NK-92 treated with Interleukin-12 subunit alpha and Interleukin-12 subunit beta, amount 100 ng/mL, for 24 hours (cell line): ENCODE results near the gene NOS2.

Experiments used
- DNase-seq: peaks from one replicate; lab custom pipeline; 2025; lab: John Stamatoyannopoulos, UW

NOS2 gene

DNA sequence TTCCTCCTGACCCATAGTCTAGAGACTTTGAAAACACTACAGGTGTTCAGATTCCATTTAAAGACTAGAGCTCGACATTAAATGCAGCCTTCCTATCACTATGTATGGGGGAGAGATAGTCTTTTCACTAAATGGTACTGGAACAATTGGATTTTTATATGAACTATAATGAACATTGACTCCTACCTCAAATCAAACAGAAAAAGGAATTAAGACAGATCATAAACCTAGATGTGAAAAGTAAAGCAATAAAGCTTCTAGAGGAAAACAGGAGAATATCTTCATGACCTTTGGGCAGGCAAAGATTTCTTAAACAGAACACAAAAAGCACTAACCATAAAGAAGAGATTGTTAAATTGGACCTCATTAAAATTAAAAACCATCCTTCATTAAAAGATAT is 18.8 kb upstream of the NOS2 start:
- no peak for DNase-seq

DNA sequence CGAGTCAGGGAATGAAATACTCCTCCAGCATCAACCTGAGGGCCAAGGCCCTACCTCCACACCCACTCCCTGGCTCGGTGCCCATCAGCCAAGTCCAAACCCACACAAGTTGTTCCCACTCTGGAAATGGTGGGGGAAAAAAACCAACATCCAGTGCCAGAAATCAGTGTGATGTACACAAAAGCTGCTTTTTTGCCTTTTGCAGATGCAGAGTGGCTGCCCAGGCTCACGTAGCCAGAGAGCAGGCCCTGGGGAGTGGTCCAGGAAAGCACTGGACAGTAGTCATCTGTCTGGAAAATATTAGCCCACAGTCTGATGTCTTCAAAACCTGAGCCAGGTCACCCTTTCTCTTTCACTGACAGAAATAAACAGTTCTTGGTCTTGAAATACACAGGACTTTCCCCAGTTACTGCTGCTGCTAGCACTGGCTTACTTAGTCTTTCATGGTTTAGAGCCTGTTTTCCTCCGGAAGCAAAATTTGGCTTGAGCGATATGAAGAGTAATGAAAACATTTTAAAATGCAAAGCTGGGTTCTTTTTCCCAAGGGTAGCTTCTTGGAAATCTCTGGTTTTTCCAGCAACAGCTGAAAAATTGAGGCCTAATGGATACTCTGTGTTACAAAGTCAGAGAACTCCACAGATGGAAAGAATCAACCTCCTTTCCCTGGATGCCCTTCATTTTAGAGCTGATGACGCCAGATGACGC is 18.2 kb upstream of the NOS2 start:
- DNase-seq = no peak

DNA sequence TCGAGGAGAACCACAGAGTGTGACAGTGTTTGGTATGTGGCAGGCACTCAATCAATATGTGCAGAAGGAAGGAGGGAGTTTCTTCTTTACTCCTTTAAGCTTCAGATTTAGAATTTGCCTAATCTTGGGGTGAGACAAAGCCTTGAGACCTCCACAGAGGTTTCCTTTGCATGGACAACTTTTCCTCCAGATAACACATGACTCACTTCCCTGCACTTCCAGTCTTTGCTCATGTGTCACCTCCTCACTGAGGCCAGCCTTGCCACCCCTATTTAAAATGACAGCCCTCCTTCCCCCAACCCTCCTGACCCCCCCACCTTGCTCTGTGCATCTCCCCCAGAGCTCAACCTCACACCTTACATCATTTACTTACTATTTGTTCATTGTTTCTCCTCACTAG is 17.4 kb upstream of the NOS2 start:
- DNase-seq = no peak

DNA sequence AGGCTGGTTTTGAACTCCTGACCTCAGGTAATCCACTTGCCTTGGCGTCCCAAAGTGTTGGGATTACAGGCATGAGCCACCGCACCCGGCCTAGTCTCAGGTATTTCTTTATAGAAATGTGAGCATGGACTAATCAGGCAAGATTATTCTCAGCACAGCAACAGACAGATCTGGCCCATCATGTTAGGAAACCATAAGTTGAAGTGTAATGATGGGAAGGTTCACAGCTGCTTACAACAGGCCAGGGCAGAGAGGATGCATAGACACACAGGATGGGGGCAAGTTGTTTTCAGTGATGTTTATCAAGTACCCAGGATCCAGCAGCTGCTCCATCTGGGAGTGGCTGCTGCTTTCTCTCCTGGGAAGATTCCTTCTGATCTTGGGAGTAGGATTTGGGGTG is 16.6 kb upstream of the NOS2 start:
- no peak for DNase-seq

DNA sequence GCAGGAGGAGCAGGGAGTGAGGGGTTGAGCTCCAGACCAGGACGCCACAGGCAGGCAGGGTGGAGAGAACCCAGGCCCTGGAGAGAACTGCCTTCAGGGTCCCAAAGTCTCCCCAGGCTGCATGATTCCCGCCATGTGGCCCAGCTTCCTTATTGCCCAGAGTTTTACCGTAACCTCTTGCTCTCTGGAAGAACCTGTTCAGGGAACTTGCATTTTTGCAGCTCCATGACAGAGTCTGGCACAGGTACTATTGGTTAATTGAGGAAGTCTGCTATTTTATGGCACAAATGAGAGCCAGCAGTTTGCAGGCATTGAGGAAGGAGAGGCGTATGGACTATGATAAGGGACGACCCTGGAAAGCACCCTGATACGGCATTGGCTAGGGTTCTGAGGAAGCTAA is 11.6 kb upstream of the NOS2 start:
- DNase-seq = no peak

DNA sequence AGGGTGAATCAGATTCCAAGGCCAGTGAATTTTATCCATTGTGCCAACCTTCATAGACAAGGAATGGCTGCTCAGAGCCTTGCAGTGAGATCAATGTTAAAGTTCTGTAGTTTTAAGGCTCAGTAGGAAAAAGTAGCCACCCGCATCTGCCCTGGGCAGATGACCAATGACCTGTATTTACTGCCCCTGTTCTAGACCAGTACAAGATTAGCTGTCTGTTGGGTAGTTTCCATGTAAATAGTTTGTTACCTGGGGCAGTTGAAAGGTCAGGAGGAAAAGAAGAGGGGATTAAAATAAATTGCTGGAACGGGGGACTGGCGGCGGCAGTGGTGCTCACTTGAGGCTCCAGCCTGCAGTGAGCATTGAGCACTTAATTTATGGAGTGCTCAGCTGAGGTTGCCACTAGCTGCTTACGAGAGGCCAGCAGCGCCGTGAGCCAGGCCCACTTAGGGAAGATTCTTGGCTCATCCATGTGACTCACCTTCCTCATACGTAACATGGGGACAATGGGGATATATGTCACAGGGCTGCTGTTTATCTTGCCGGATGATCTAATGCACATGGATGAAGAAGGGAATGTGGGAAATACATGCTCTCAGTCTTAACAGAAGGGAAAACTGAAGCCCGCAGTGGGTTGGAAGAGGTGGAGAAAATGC is 10.7 kb upstream of the NOS2 start:
- DNase-seq = no peak

DNA sequence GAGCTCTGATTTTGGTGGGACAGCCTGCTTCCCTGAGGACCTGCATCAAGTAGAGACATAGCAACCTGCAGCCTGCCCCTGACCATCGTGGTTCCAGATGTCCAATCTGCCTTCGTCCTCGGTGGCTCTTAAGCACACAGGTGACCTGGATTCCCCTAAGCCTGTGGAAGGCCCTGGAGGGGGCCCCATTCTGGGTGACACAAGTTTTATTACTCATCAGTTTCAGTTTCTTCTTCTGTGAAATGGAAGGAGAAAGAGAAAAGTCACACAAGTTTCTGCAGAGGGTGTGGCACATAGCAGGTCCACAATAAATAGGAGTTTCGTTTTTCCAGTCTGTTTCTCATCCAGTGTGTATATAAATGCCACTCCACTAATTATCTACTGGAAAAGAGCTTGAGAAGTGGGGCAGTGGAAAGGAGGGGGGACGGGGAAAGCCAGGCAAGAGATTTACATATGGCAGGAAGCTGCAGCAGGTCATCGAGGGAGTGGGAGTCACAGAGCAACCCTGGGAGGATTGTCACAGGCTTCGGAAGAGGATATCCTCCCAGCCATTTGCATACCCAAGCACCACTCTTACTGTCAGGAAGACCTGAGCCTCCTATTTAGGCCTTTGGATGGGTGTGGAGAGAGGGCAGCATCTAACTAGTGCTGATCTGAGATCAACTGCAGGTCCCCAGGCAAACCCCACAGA is 10.0 kb upstream of the NOS2 start:
- DNase-seq = no peak

DNA sequence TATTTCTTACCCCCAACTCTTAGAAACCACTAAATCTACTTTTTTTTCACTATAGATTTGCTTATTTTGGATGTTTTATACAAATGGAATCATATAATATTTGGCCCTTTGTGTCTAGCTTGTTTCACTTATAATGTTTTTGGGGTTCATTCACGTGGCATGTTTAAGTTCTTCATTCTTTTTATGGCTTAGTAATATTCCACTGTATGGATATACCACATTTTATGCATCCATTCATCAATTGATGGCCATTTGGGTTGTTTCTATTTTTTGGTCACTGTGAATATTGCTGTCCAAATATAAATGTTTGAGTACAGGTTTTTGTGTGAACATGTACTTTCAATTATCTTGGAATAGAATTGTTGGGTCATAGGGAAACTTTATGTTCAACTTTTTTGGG is 9.2 kb upstream of the NOS2 start:
- no peak for DNase-seq

DNA sequence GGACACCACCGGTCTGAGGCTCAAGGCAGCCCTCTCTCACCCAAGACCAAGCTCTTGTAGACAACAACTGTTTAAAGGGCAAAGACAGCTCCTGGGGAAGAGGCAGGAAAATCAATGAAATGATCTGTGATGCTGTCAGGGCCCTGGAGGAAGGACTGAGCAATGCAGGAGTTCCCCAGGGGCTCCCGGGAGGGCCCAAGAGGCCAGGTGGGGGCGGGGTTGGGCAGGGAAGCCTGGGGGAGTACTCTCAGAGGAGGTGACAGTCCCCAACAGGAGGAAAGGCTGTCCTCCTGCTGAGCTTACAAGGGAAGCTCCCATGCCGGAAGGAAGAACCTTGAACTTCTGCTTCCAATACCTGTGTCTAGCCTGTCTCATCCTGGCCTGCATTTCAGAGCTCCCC is 8.3 kb upstream of the NOS2 start:
- DNase-seq = no peak

DNA sequence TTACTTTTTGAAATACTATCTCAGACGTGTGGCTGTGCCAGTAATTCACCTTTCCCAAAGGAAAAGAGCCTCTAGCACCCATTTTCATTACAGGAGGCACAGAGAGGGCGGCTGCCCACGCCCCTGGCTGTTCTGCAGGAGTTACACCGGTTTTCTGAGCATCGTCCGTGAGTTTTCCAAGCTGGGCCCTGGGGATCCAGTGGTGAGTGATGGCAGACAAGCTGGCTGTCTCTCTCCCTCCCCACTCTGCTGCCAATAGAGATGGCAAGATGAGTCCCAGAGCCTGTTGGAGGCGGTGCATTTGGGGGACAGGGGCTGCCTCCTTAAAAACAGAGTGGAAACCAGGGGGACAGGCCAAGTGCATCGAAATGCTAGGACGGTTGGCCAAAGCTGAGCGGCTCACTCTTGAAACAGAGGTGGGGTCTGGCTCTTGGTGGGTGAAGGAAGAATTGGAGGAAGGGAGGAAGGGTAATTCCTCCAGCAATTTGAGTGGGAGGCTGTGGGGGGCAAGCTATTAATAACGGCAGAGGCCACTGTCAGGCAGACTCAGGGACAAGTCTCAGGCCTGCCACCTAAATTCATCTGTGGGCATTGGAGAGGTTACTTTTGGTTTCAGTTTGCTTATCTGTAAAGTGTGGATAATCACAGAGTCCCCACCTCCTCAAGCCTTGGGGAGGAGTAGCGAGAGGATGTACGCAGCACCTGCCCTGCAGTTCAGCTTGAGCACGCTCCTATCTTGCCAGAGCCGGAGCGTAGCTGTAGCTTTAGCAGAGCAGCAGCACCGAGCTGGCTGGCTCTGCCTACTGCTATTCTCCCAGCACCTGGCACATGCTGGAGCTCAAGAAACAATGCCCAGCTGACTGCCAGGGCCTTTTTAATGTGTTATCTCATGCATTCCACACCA is 7.5 kb upstream of the NOS2 start:
- DNase-seq = no peak

DNA sequence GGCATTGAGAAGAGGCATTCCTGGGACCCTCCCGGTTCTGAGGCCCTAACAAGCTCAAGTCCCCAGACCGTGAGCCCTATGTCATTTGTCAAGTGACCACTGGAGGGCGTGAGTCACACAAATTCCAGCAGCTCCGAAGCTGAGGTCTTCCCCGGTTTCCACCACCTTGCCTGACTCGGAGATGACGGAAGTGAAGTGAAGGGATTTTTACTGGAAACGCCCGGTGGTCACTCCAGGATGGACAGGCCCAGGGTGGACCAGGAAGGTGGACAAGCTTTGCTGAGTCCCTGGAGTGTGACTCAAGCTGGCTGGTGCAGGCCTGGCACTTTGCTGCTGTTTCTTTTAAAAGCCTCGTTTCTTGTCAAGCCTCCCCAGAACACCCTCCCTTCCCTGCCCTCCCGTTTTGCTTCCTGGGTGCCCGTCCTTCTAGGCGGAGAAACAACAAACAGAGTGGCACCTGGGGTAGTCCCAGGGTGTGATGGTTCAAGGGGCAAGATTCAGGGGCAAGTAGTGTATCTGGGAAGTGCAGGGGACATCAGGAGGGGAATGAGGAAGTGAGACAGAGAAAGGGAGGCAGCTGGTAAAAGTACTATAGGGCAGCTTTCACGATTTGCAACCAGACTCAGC is 5.3 kb upstream of the NOS2 start:
- DNase-seq = peak; percentile 50

DNA sequence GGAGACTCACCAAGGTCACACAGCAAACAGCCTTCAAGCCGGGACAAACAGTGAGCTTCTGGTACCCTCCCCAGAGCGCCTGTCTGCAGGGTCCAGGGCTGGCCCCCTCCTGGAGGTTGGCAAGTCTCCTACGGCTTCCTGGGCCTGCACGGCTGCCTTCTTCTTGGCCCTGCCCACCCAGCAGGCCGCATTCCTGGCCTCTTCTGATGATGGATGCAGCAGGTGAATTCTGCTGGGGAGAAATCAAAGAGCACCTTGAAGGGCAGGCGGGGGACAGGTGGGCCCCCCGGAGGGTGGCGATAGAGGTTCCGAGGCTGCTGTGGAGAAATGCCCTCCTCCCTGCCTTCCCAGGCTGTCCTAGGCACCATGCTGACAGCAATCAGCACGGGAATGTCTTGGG is 3.8 kb upstream of the NOS2 start:
- DNase-seq = no peak

DNA sequence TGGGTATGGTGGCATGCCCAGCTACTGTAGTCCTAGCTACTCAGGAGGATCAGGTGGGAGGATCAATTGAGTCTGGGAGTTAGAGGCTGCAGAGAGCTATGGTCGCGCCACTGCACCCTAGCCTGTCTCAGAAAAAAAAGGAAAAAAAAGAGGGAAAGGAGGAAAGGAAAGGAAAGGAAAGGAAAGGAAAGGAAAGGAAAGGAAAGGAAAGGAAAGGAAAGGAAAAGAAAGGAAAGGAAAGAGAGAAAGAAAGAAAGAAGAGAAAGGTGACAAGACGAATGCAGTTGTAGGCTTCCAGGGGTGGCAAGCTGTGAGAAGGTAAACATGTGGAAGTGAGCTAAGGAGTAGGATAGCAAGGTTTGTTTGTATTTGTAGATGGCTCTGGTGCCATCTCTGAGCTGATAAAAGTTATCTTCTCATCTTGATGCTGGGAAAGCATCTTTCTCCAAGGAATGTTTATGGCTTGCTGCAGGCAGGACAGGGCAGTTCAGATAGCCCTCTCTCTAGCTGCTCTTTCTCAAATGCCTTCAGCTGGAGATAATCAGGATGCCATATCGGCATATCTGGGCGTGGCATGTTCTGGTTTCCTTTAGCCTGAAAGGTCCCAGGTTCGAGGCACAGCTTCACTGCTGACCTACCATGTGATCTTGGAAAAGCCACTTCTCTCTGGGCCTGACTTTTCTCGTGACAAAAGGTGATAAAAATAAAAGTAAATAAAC is 2.8 kb upstream of the NOS2 start:
- no peak for DNase-seq

DNA sequence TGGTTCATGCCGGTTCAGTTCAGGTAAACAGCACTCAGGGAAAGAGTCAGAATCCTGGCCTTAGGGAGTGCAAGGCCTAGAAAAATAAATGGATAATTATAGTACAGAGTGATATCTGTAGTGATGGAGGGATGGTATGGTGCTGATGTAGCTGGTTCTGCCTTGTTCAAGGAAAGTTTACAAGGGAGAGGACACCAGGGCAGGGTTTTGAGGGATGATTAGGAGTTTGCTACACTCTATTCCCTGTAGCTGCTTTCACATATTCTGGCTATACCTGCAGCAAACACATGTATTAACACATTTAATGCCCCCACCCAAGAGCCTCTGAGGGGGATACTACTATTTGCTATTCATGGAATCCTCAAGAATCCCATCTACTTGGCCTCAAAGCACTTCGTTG is 1.7 kb upstream of the NOS2 start:
- no peak for DNase-seq

DNA sequence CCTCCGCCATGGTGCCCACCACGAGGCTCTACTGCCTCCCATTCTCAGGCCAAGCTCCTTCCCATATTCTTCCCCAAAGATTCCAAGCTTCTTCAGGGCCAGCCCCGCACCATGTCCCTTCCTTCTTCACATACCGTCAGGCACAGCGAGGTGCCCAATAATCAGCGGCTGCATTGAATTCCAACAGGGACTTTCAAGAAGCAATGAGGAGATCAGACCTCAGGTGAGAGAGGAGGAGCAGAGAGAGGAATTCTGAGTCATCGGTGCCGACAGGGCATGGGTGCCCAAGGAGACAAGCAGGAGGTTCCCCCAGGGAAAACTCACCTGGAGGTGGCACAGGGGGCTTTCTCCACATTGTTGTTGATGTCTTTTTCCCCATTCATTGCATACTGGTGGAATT is 2.0 kb downstream of the NOS2 start:
- DNase-seq = no peak

DNA sequence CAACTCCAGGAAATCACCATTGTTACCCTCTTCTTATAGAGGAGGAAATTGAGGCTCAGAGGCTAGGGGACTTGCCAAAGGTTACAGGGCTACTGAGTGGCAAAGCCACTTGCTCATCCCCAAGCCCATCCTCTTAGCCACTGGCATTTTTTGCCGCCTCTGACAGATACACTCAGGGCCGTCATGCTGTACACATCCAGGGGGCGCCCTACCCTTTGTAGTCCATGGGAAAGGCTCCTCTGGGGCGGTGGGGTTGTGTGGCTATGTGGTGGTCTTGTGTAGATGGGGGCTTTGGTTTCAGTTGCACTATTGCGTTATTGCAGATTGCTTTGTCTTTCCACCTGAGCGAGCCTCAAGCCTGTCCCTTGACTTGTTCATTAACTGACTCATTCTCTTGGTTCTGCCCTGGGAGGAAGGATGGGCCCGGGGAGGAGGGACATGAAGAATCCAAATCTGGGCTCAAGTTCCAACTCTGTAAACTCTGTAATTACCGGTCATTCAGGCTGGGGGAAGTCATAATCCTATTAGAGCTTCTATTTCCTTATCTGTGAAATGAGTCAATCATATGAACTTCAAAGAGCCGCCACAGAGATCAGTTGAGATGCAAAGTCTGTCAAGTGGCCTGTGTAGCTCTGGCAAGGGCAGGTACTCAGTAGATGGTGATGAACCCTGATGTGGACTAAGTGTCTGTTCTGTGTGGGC is 2.8 kb downstream of the NOS2 start:
- DNase-seq = no peak

DNA sequence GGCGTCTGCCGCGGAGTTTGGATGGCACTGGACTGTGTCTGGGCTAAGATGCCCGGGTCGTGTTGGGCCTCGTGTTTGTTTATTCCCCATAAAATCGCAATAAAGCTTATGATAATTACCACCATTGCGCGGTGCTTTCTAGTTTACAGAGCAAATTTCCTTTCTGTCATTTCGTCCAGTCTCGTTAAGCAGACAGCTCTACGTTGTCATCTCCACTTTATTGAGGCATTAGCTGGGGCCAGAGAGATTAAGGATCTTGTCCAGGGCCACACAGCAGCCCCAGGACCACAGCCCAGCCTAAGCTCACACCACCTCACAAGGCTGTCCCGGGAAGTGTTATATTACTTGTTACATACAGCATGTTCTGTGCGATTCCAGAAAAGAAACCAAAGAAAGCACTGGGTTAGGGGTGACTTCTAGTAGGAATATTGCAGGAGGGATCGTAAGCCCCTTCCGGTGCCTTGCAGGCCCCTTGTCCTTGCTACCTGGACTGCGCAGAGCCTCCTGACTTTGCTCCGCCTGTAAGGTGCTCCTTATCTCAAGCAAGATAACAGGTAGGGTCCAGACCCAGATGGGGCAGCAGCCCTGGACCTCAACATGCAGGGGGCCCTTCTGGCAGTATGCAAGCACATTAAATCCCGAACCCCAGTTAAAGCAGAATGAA is 6.3 kb downstream of the NOS2 start:
- DNase-seq = no peak

DNA sequence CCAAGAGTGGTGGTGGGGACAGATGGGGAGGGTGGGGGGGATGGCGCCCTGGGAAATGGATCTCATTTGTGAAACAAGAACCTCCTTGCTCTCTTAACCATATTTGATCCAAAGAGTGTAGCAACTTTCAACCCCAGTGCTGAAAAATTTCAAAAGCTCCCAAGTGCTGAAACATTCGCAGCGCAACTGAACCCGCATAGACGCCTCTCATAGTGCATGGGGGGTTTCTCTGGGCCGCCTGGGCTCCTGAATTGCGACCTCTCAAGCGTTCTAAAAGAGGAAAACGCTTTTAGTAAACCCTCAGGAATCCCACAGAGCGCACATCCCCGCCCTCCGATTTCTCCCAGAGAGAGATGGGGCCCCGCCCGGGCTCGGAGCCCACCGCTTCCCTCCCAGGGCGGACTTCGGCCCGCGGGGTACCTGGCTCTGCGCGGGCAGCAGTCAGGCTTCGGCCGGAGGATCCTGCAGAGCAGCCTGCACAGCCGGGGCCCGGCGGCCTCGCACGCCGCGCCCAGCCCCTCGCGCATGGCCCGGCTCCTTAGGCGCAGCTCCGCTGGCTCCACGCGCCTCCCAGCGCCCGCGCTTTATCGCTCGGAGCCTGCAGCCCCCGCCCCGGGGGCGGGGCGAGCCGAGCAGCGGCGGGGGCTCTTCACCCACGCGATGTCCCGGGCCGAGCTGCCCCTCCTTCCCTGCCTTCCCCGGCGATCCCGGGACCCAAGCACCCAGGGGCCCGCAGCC is 7.0 kb downstream of the NOS2 start:
- no peak for DNase-seq

DNA sequence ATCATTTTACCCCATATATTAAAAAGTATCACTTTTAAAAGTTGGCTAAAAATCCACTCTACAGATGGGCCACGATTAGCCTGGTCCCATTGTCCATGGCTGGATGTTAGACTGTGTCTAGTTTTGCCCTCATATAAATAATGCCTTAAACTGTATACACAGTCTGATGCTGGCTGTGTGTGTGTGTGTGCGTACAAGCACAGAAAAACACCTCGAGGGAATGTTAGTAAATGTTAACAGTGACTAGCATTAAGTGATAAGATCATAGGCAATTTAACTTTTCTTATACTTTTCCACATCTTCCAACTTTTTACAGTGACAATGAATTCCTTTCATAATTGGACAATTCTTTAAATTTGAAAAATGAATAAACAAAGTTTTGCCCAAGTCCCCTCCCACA is 8.2 kb downstream of the NOS2 start:
- DNase-seq = no peak
